Measurements from ENCODE around the gene NACA2. TPM values are rescaled to one million over a fixed set of nuclear protein-coding genes. Genes with fewer than 3 reads are reported as not detected.

Gene NACA2
- total RNA-seq, 2 donors from 2014 or later: not detected

GRCh38 chr17:61543786-61544415 lies 47.1 kb downstream of the NACA2 start:
- ATAC-seq (no peak), DNase-seq (ENCODE audit: low spot score in 2 of 2) (no peak)
- Mint-ChIP-seq H3K27ac (no peak overlapping the region), H3K36me3 (no peaks in the 10 kb centered on the region), H3K9me3 (peaks cover 5 to 6% of the 10 kb centered on the region in 2 donors)

- DNase-seq (ENCODE audit: low spot score in 2 of 2): no peak
- no peaks in the 10 kb centered on the region for H3K36me3 Mint-ChIP-seq
- H3K9me3 Mint-ChIP-seq: peaks cover 5 to 6% of the 10 kb centered on the region in 2 donors
- H3K27ac Mint-ChIP-seq: no peak overlapping the region
- ATAC-seq: no peak
Observed at GRCh38 chr17:61542027-61542426, 49.0 kb downstream of the NACA2 start.

GRCh38 chr17:61540874-61541273 lies 50.1 kb downstream of the NACA2 start:
- ATAC-seq (no peak), DNase-seq (ENCODE audit: low spot score in 2 of 2) (no peak)
- Mint-ChIP-seq H3K9me3 (peaks cover 5 to 6% of the 10 kb centered on the region in 2 donors), H3K36me3 (no peaks in the 10 kb centered on the region), H3K27ac (no peak overlapping the region)

Other genes with a start within 250 kb of the NACA2 start
- gene TBX2, start 191.4 kb downstream of the NACA2 start, total RNA-seq: not detected
- gene TBX4, start 138.8 kb downstream of the NACA2 start, total RNA-seq: not detected

All from activated naive CD4-positive, alpha-beta T cell treated with anti-CD3 and anti-CD28 coated beads, Interleukin-2, amount 50 U/mL, for 72 hours (primary cell).